IPS DF 4.7 (cell line): ENCODE results near the gene IPPK.
"Not testable (repeated sequence)": the region's sequence is repeated elsewhere in the genome, so short reads cannot be mapped to it uniquely, and the experiment has no call there.

ENCODE experiments used
- DNase-seq: peaks from one replicate; pipeline ENCODE4 v3.0.0-alpha.2; 2013; ENCODE audit warnings: low spot score; ENCODE audit errors: extremely low read depth

Gene IPPK

DNA sequence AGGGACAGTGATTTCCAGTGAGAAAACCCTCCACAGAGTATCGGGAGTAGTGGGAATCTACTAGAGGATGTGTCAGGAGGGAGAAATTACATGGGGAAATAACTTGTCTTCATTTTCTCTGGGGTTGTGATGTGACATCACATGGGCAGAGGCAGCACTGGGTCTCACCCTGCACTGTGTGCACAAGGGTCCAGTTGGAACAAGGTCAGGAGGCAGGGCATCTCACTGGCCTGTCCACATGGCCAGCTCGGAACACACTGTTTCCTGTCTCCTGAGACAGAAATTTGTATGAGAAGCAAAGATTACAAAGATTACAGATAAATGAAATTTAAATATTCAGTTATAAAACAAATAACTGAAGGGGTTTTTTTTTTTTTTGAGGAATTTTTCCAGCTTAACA, 71.5 kb downstream of the IPPK start:
- DNase-seq: no peak

DNA sequence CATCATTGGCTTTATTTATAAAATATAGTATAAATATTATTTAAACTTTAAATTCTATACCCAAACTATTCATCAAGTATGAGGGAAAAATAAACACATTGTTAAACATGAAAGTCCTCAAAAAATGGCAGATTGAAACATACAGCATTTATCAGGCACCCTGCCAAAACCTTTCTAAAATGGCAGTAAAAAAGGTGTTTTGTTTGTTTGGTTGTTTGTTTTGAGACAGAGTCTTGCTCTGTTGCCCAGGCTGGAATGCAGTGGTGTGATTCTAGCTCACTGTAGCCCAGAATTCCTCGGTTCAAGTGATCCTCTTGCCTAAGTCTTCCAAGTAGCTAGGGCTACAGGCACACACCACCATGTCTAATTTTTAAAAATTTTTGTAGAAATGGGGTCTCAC, 74.0 kb downstream of the IPPK start:
- DNase-seq: no peak

DNA sequence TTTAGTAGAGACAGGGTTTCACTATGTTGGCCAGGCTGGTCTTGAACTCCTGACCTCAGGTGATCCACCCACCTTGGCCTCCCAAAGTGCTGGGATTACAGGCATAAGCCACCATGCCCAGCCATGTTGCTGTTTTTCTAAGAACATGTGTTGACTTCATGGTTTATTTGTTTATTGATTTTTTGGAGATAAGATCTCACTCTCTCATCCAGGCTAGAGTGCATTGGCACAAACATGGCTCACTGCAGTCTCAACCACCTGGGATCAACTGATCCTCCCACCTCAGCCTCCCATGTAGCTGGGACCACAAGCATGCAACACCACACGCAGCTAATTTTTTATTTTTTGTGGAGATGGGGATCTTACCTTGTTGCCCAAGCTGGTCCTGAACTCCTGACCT, 74.9 kb downstream of the IPPK start:
- DNase-seq: not testable (repeated sequence)

DNA sequence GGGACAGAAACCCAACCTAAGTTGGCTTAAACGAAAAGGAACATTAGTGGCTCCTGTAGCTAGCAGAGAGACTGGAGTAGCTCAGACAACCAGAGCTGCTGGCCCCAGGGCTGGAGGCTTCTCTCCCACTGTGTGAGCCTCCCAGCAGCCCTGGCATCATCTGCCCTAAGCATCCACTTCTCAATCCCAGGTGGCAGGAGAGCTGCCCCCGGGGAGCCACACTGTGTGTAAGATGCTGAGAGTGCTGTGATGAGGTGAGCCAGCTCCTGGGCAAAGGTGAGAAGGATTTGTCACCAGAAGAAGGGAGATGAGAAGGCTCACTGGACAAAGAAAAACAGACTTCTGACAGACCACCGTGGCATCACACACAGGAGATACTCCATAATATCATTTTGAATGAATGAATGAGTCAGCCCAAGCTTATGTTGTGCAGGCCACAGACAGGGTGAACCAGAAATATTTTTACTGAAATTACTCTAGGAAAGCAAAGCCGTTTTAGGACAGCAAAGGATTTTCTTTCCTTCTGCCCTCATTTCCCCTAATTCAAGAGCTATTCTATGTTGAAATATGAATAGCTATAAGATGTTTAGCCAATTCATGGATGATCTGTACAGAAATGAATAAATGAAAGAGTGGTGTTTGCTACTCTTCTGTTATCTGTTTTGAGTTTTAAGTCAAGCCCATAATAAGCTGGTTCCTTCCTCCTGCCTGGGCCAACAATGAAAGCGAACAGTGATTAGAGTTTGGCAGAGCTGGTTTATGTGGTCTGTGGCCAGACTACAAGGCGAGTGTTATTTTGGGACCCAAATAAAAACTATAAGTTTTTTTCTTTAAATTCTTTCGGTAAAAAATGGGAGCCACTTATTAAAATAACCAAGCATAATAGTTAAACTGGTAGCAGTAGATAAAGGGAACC, 76.7 kb downstream of the IPPK start:
- DNase-seq: no peak

DNA sequence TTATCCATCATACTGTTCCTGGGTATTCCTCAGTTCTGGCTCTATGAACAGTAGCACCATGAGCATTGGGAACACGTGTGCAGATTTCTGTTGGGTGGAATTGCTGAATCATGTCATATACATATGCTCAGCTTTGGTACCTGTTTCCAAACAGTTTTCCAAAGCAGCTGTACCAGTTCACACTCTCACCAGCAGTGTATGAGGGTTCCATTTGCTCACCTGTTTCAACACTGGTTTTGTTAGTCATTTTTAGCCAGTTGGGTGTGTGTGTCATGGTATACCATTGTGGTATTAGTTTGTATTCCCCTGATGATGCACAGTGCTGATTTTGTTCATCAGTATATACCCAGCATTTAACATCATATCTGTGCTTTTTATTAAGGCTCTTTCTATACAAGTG, 77.4 kb downstream of the IPPK start:
- no peak for DNase-seq

DNA sequence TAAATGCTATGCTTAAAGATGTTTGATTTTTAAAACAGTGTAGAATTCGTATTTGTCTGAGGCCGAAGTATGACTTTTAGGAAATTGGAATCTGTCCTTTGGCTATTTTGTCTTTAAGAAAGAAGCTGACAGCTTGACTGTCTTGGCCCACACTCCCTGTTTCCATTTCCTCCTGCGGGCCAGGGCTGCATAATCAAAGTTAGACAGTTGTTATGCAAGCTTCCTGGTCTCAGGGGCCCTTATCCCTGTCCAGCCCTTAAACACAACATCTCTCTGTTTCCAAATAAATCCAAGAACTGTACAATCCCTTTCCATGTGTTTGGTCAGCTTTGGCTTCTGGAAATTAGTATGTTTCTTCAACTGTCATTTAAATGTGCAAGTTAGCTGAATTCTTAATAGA, 79.6 kb downstream of the IPPK start:
- no peak for DNase-seq

DNA sequence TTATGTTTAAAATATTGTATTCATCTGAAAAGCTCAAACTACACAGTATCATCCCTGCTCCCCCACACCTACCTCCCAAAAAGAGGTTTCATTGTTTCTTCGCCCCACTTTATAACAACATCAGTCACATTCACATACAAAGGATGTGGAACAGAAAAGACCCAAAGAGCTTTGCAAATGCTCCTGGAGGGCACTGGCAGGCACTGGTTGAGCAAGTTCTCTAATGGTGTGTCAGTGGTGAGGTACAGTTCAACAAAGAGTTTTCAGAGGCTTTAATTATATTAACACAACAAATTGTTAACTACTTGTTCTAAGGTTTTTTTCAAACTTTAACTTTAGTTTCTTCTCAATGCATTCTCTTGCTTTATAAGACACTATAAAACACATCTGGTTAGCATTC, 80.0 kb downstream of the IPPK start:
- no peak for DNase-seq

DNA sequence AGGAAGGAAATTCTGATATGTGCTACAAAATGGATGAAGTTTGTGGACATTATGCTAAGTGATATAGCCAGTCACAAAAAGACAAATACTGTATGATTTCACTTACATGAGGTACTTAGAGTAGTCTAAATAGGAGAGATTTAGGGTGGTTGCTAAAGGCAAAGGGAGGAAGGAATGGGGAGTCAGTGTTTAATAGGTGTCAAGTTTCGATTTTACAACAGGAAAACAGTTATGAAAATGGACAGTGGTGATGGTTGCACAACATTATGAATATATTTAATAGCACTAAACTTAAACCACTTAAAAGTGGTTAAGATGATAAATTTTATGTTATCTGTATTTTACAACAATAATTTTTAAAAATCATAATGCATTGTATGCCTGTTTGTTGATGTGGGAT, 93.8 kb downstream of the IPPK start:
- no peak for DNase-seq

DNA sequence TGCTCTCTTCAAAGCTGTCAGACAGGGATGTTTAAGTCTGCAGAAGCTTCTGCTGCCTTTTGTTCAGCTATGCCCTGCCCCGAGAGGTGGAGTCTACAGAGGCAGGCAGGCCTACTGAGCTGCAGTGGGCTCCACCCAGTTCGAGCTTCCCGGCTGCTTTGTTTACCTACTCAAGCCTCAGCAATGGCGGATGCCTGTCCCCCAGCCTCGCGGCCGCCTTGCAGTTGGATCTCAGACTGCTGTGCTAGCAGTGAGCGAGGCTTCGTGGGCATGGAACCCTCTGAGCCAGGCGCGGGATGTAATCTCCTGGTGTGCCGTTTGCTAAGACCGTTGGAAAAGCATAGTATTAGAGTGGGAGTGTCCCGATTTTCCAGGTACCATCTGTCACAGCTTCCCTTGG, 96.3 kb downstream of the IPPK start:
- DNase-seq: not testable (repeated sequence)

DNA sequence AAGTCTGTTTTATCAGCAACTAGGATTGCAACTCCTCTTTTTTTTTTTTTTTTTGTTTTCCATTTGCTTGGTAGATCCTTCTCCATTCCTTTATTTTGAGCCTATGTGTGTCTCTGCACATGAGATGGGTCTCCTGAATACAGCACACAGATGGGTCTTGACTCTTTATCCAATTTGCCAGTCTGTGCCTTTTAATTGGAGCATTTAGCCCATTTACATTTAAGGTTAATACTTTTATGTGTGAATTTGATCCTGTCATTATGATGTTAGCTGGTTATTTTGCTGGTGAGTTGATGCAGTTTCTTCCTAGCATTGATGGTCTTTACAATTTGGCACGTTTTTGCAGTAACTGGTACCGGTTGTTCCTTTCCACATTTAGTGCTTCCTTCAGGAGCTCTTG, 98.1 kb downstream of the IPPK start:
- not testable (repeated sequence) for DNase-seq

DNA sequence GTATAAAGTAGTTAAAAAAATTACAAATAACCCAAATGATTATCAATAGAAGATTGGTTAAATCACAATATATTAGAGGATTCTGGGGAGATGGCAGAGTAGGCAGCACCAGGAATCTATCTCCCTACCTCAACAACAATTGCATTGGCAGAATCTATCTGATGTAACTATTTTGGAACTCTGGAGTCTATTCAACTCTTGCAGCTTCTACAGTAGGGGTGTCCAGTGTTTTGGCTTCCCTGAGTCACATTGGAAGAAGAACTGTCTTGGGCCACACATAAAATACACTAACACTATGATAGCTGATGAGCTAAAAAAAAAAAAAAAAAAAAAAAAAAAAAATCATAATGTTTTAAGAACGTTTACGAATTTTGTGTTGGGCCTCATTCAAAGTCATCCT, 104.9 kb downstream of the IPPK start:
- DNase-seq: no peak

DNA sequence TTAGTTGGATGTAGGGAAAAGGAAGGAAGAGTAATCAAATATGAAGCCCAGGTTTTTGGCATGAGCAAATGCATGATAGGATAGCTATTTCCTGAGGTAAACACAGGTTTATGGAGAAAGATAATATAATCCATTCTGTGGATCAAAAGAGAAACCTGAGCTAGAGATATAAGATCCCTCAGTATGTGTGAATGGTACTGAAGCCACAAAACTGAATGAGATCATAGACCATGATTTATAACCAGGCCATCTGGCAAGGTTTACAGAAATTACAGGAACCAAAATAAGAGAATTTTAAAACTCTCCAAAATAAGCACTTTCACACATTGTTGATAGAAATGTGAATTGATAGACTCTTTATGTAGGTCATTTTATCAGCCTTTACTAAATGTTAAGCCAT, 105.4 kb downstream of the IPPK start:
- DNase-seq: no peak
